Bronchial epithelial cell (primary cell): ENCODE data around the gene SLC4A2. TPM values are rescaled to one million over a fixed set of nuclear protein-coding genes. Genes with fewer than 3 reads are reported as not detected.

Source experiments
- DNase-seq: peaks from one replicate; pipeline ENCODE4 v3.0.0-alpha.2; 2010; ENCODE audit warnings: low read depth
- FAIRE-seq: peaks from 2 replicates; lab custom pipeline; 2011; peaks lifted over from hg19 to GRCh38; lab: Jason Lieb, UNC
- H3K27me3 ChIP-seq: 2 replicates; pipeline ENCODE4 v1.5.1; 2011; ENCODE audit warnings: low read length; ENCODE audit not compliant: control insufficient read depth, insufficient read depth
- H3K36me3 ChIP-seq: 2 replicates; pipeline ENCODE4 v1.5.1; 2011; ENCODE audit warnings: low read length; ENCODE audit not compliant: control insufficient read depth, insufficient read depth
- H3K4me3 ChIP-seq: 2 replicates; pipeline ENCODE4 v1.5.1; 2011; ENCODE audit warnings: mild to moderate bottlenecking, low read depth, low read length, control low read depth
- total RNA-seq: library from RNA; depleted of rRNA; stranded (reverse); fragments of >200 nt; gene quantifications from 2 replicates; pipeline ENCODE4 v1.2.1, GENCODE V29; 2014
- TF ChIP-seq, protein P1 (sequence below): IDR thresholded peaks from 2 replicates; pipeline ENCODE4 v1.5.1; 2011; ENCODE audit warnings: mild to moderate bottlenecking, moderate library complexity, low read length, control low read depth, inconsistent platforms; ENCODE audit not compliant: insufficient read depth, severe bottlenecking

SLC4A2 gene
- total RNA-seq, 1 donor from 2014 or later, result 33.2 TPM

- Histone ChIP-seq H3K36me3 (no peaks in the 10 kb centered on the region), H3K27me3 (peaks cover 15% of the 10 kb centered on the region), H3K4me3 (no peak overlapping the region)
- no peak for FAIRE-seq
- DNase-seq, result no peak
- TF ChIP-seq, protein P1, sequence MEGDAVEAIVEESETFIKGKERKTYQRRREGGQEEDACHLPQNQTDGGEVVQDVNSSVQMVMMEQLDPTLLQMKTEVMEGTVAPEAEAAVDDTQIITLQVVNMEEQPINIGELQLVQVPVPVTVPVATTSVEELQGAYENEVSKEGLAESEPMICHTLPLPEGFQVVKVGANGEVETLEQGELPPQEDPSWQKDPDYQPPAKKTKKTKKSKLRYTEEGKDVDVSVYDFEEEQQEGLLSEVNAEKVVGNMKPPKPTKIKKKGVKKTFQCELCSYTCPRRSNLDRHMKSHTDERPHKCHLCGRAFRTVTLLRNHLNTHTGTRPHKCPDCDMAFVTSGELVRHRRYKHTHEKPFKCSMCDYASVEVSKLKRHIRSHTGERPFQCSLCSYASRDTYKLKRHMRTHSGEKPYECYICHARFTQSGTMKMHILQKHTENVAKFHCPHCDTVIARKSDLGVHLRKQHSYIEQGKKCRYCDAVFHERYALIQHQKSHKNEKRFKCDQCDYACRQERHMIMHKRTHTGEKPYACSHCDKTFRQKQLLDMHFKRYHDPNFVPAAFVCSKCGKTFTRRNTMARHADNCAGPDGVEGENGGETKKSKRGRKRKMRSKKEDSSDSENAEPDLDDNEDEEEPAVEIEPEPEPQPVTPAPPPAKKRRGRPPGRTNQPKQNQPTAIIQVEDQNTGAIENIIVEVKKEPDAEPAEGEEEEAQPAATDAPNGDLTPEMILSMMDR, result no peak
These were observed 42.9 kb upstream of the SLC4A2 start for GRCh38 chr7:151016505-151016904.

DNA sequence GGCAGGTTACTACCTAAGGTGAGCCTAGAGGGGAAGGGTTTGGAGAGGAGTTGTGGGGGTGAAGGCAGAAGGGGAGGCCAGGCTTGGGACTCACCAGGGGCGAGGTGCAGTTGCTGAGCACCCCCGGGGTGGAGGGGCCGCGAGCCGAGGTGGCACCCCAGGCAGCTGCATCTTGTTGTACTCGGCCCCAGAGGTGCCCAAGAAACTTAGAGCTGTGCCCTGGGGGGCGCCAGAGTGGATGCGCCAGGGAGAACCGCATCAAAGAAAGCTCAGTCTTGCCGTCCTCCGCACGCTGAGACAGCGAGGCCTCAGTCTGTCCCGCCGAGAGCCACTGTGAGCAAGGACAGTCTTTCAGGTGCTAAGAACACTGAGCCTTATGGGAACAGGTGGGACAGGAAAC, 42.4 kb upstream of the SLC4A2 start:
- DNase-seq, result no peak

GRCh38 chr7:151017370-151017952, 41.9 kb upstream of the SLC4A2 start:
- TF ChIP-seq, protein P1, result no peak
- Histone ChIP-seq H3K36me3 (no peaks in the 10 kb centered on the region), H3K4me3 (no peak overlapping the region), H3K27me3 (peaks cover 15% of the 10 kb centered on the region)
- FAIRE-seq (no peak), DNase-seq (no peak)

More for the DNA sequence above, 42.4 kb upstream of the SLC4A2 start:
- TF ChIP-seq, protein P1, result no peak
- H3K27me3 ChIP-seq, result peaks cover 15% of the 10 kb centered on the region
- H3K4me3 ChIP-seq, result no peak overlapping the region
- no peak for FAIRE-seq
- H3K36me3 ChIP-seq, result no peaks in the 10 kb centered on the region

DNA sequence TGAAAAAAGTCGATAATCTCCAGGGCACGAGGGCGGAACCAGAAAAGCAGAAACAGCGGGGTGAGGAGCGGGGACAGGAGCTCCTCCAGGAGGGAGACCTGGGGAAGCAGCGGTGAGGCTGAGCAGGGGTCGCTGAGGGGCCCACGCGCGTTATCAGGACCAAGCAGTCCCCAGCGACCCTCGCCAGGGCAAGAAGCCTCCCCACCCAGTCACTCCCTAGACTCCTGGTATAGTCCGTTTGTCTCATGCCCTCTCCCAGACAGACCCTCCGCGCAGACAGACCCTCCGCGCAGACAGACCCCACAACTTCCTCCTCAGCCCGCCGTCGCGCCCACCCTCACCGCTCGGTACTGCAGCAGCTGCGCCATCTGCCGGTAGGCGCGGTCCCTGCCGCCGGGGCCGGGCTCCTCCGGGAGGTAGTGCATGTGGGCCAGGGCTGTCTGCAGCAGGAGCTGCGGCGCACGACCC, 41.4 kb upstream of the SLC4A2 start:
- Histone ChIP-seq H3K36me3 (no peaks in the 10 kb centered on the region), H3K27me3 (peaks cover 12% of the 10 kb centered on the region), H3K4me3 (peak overlapping the region; percentile 11)
- no peak for FAIRE-seq
- no peak for DNase-seq
- TF ChIP-seq, protein P1, result peak; percentile 93

DNA sequence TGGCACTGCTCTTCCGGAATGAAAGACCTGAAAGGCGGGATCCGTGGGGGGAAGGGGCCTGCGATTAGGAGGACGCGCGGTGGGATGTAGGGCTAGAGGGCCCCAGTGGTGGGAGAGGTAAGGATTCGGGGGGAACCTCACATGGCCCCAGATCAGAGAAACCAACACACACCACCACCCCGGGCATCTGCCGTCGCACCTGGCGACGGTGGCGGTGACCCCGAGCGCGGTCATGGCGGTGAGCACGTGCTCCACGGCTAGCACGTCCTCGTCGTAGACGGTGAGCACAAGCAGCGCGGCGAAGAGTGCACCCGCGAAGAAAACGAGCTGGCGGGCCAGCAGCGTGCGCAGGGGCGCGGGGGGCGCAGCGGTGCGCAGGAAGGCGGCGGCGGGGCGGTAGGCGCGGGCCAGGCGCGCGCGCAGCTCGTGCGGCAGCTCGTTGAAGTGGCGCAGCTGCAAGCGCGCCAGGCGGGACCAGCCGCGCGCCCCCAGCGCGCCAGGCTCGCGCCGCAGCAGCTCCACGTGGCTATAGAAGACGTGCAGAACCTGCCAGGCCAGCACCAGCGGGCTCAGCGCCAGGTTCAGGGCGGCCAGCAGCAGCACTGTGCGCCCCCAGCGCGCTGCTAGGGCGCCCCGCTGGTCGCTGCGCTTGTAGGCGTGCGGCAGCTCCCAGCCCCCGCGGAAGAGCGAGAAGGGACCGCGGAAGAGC, 40.8 kb upstream of the SLC4A2 start:
- Histone ChIP-seq H3K4me3 (peak overlapping the region; percentile 11), H3K27me3 (peaks cover 9% of the 10 kb centered on the region), H3K36me3 (no peaks in the 10 kb centered on the region)
- DNase-seq (peak; percentile 19), FAIRE-seq (no peak)
- TF ChIP-seq, protein P1, result no peak
